ENCODE data around the gene NEK6.

NEK6 gene

GRCh38 chr9:124293718-124294506 is 36.2 kb downstream of the NEK6 start:
- H3K27ac ChIP-seq (ENCODE audit: low read length): no peak overlapping the region
- no peaks in the 10 kb centered on the region for H3K27me3 ChIP-seq (ENCODE audit: low read depth, low read length)
- peaks cover 0 to 3% of the 10 kb centered on the region in 2 donors for H3K36me3 ChIP-seq (ENCODE audit: control insufficient read depth in 1 of 2, insufficient read depth in 2 of 2, low read length in 2 of 2)
- H3K4me3 ChIP-seq (ENCODE audit: low read depth in 1 of 2, low read length in 2 of 2): no peak overlapping the region
- peaks cover 8 to 86% of the 10 kb centered on the region in 2 donors for H3K4me1 ChIP-seq (ENCODE audit: control insufficient read depth in 1 of 2, insufficient read depth in 2 of 2, low read length in 2 of 2)
- H3K9me3 ChIP-seq (ENCODE audit: control insufficient read depth in 1 of 2, low read length in 2 of 2): no peaks in the 10 kb centered on the region

DNA sequence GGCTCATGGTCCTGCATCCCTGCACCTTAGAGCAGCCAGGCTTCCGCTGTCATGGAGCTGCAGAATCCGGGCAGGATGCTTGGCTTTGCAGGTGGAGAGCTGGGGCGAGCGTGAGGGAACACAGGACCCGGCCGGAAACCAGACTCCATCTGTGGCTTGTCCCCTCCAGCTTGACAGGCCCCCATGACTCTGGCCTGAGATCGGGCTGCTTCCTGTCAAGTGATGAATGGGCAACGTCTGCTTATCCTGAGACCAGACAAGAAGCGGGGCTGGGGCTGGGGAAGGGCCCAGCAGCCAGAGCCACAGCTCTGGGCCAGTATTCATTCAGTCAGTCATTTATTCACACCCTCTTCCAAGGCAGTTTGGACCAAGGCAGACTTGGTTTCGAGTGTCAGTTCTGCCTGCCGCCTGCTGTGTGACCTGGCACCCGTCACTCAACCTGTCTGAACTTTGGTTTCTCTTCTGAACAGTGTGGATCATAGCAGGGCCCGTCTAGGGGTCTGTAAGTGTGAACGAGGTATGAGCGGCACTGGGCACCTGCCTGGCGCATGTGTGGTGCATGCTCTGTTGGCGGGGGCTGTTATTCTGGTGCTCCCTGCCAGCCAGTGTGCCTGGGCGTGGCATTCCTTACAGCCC is 37.5 kb downstream of the NEK6 start:
- no peak overlapping the region for H3K4me3 ChIP-seq (ENCODE audit: low read depth in 1 of 2, low read length in 2 of 2)
- H3K36me3 ChIP-seq (ENCODE audit: control insufficient read depth in 1 of 2, insufficient read depth in 2 of 2, low read length in 2 of 2): no peaks in the 10 kb centered on the region
- peaks cover 8 to 75% of the 10 kb centered on the region in 2 donors for H3K4me1 ChIP-seq (ENCODE audit: control insufficient read depth in 1 of 2, insufficient read depth in 2 of 2, low read length in 2 of 2)
- H3K27me3 ChIP-seq (ENCODE audit: low read depth, low read length): no peaks in the 10 kb centered on the region
- H3K27ac ChIP-seq (ENCODE audit: low read length): peak overlapping the region; percentile 31
- no peaks in the 10 kb centered on the region for H3K9me3 ChIP-seq (ENCODE audit: control insufficient read depth in 1 of 2, low read length in 2 of 2)

GRCh38 chr9:124296094-124296493 is 38.3 kb downstream of the NEK6 start:
- H3K27me3 ChIP-seq (ENCODE audit: low read depth, low read length): no peaks in the 10 kb centered on the region
- no peak overlapping the region for H3K4me3 ChIP-seq (ENCODE audit: low read depth in 1 of 2, low read length in 2 of 2)
- no peak overlapping the region for H3K27ac ChIP-seq (ENCODE audit: low read length)
- H3K4me1 ChIP-seq (ENCODE audit: control insufficient read depth in 1 of 2, insufficient read depth in 2 of 2, low read length in 2 of 2): peaks cover 8 to 67% of the 10 kb centered on the region in 2 donors
- no peaks in the 10 kb centered on the region for H3K36me3 ChIP-seq (ENCODE audit: control insufficient read depth in 1 of 2, insufficient read depth in 2 of 2, low read length in 2 of 2)
- no peaks in the 10 kb centered on the region for H3K9me3 ChIP-seq (ENCODE audit: control insufficient read depth in 1 of 2, low read length in 2 of 2)

- peak overlapping the region; percentile 36 for H3K27ac ChIP-seq (ENCODE audit: low read length)
- peaks cover 3 to 6% of the 10 kb centered on the region in 2 donors for H3K36me3 ChIP-seq (ENCODE audit: control insufficient read depth in 1 of 2, insufficient read depth in 2 of 2, low read length in 2 of 2)
- H3K4me3 ChIP-seq (ENCODE audit: low read depth in 1 of 2, low read length in 2 of 2): no peak overlapping the region
- H3K9me3 ChIP-seq (ENCODE audit: control insufficient read depth in 1 of 2, low read length in 2 of 2): no peaks in the 10 kb centered on the region
- H3K27me3 ChIP-seq (ENCODE audit: low read depth, low read length): no peaks in the 10 kb centered on the region
- H3K4me1 ChIP-seq (ENCODE audit: control insufficient read depth in 1 of 2, insufficient read depth in 2 of 2, low read length in 2 of 2): peaks cover 8 to 58% of the 10 kb centered on the region in 2 donors
Measured at GRCh38 chr9:124296796-124297550, 39.2 kb downstream of the NEK6 start.

DNA sequence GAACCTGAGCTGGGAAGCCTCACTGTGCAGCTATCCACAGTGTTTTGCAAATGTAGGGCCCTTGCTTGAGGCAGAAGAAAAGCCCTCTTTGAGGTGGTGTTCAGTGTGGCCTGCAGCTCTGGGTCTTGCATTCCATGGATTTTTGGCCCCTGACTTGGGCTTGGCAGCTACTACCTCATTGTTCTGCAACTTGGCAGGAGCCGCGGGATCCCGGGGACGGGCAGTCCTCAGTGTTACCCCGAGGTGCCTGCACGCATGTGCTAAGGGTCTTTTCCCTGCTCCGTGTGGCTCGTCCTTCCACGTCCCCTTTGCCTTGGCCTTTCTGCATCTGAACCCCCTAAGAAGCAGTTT is 39.8 kb downstream of the NEK6 start:
- H3K4me3 ChIP-seq (ENCODE audit: low read depth in 1 of 2, low read length in 2 of 2): no peak overlapping the region
- H3K9me3 ChIP-seq (ENCODE audit: control insufficient read depth in 1 of 2, low read length in 2 of 2): no peaks in the 10 kb centered on the region
- peaks cover 8 to 52% of the 10 kb centered on the region in 2 donors for H3K4me1 ChIP-seq (ENCODE audit: control insufficient read depth in 1 of 2, insufficient read depth in 2 of 2, low read length in 2 of 2)
- no peaks in the 10 kb centered on the region for H3K27me3 ChIP-seq (ENCODE audit: low read depth, low read length)
- H3K27ac ChIP-seq (ENCODE audit: low read length): peak overlapping the region; percentile 36
- peaks cover 8 to 11% of the 10 kb centered on the region in 2 donors for H3K36me3 ChIP-seq (ENCODE audit: control insufficient read depth in 1 of 2, insufficient read depth in 2 of 2, low read length in 2 of 2)

GRCh38 chr9:124297915-124298645 is 40.3 kb downstream of the NEK6 start:
- peaks cover 14 to 16% of the 10 kb centered on the region in 2 donors for H3K36me3 ChIP-seq (ENCODE audit: control insufficient read depth in 1 of 2, insufficient read depth in 2 of 2, low read length in 2 of 2)
- H3K9me3 ChIP-seq (ENCODE audit: control insufficient read depth in 1 of 2, low read length in 2 of 2): no peaks in the 10 kb centered on the region
- H3K27me3 ChIP-seq (ENCODE audit: low read depth, low read length): no peaks in the 10 kb centered on the region
- H3K4me1 ChIP-seq (ENCODE audit: control insufficient read depth in 1 of 2, insufficient read depth in 2 of 2, low read length in 2 of 2): peaks cover 8 to 47% of the 10 kb centered on the region in 2 donors
- H3K4me3 ChIP-seq (ENCODE audit: low read depth in 1 of 2, low read length in 2 of 2): no peak overlapping the region
- H3K27ac ChIP-seq (ENCODE audit: low read length): peak overlapping the region; percentile 36

DNA sequence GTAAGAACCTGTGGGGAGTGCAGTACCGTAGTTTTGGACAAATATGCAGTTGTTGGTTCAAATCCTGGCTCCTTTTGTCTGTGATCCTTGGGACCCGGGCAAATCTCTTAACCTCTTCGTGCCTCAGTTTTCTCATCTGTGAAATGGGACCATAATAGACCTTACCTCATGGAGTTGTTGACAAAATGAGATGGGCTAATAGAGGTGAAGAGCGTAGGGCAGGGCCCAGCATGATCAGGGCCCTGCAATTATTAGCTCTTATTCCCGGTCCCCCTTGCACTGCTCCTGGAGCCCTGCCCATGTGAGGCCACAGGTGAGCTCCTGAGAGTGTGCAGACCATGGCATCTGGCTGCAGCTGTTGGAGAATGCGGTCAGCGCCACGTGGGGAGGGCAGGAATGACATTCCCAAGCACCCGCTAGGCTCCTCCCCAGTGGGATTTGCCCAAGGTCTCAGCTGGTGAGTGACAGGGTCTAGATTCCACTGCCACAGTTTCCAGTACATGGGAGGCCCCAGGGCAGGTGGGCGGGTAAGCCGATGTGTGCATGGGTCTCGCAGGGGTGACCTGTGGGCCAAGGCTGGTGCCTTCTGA is 41.0 kb downstream of the NEK6 start:
- no peaks in the 10 kb centered on the region for H3K27me3 ChIP-seq (ENCODE audit: low read depth, low read length)
- peaks cover 6 to 40% of the 10 kb centered on the region in 2 donors for H3K4me1 ChIP-seq (ENCODE audit: control insufficient read depth in 1 of 2, insufficient read depth in 2 of 2, low read length in 2 of 2)
- H3K36me3 ChIP-seq (ENCODE audit: control insufficient read depth in 1 of 2, insufficient read depth in 2 of 2, low read length in 2 of 2): peaks cover 15 to 20% of the 10 kb centered on the region in 2 donors
- H3K4me3 ChIP-seq (ENCODE audit: low read depth in 1 of 2, low read length in 2 of 2): no peak overlapping the region
- no peak overlapping the region for H3K27ac ChIP-seq (ENCODE audit: low read length)
- no peaks in the 10 kb centered on the region for H3K9me3 ChIP-seq (ENCODE audit: control insufficient read depth in 1 of 2, low read length in 2 of 2)

- Histone ChIP-seq H3K27me3 (ENCODE audit: low read depth, low read length) (no peaks in the 10 kb centered on the region), H3K4me1 (ENCODE audit: control insufficient read depth in 1 of 2, insufficient read depth in 2 of 2, low read length in 2 of 2) (peaks cover 6 to 35% of the 10 kb centered on the region in 2 donors), H3K36me3 (ENCODE audit: control insufficient read depth in 1 of 2, insufficient read depth in 2 of 2, low read length in 2 of 2) (peaks cover 15 to 20% of the 10 kb centered on the region in 2 donors), H3K4me3 (ENCODE audit: low read depth in 1 of 2, low read length in 2 of 2) (no peak overlapping the region), H3K9me3 (ENCODE audit: control insufficient read depth in 1 of 2, low read length in 2 of 2) (no peaks in the 10 kb centered on the region), H3K27ac (ENCODE audit: low read length) (no peak overlapping the region)
Measured at GRCh38 chr9:124299515-124300090, 41.9 kb downstream of the NEK6 start.

DNA sequence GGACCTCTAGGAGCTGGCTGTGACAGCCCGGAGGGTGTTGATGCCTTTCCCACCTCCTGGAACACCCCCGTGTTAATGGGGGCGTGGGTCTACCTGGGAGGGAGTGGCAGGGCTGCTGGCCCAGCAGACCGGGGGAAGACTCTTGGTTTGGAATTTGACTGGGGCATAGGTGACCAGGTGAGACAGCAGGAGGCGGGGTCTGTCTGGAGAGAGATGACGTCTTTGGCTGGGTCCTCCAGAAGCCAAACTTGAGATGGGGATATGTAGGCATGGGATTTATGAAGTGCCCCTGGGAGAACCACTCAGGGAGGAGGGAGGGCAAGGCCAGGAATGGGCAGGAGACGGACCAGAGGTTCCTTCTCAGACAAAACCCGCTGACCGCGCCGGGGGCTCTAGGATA is 42.6 kb downstream of the NEK6 start:
- no peaks in the 10 kb centered on the region for H3K27me3 ChIP-seq (ENCODE audit: low read depth, low read length)
- no peak overlapping the region for H3K27ac ChIP-seq (ENCODE audit: low read length)
- H3K36me3 ChIP-seq (ENCODE audit: control insufficient read depth in 1 of 2, insufficient read depth in 2 of 2, low read length in 2 of 2): peaks cover 15 to 23% of the 10 kb centered on the region in 2 donors
- H3K9me3 ChIP-seq (ENCODE audit: control insufficient read depth in 1 of 2, low read length in 2 of 2): no peaks in the 10 kb centered on the region
- peaks cover 6 to 28% of the 10 kb centered on the region in 2 donors for H3K4me1 ChIP-seq (ENCODE audit: control insufficient read depth in 1 of 2, insufficient read depth in 2 of 2, low read length in 2 of 2)
- no peak overlapping the region for H3K4me3 ChIP-seq (ENCODE audit: low read depth in 1 of 2, low read length in 2 of 2)

DNA sequence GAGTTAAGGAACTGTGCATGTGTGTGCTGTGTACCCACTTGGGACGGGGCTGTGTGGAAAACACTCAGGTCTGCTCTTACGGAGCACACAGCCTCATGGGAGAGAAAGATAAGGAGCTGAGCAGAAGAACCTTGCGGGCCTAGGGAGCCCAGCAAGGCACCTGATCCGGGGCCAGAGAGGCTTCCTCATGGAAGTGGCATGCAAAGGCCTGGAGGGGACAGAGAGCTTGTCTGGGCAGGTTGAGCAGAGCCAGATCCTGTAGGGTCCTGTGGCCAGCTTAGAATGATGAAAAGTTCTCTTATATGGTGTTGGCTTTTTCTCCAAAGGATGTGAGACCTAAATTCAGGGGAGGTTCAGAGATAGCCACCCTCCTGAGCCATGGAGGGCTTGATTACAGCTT is 45.2 kb downstream of the NEK6 start:
- H3K27ac ChIP-seq (ENCODE audit: low read length): no peak overlapping the region
- no peaks in the 10 kb centered on the region for H3K27me3 ChIP-seq (ENCODE audit: low read depth, low read length)
- H3K9me3 ChIP-seq (ENCODE audit: control insufficient read depth in 1 of 2, low read length in 2 of 2): no peaks in the 10 kb centered on the region
- H3K36me3 ChIP-seq (ENCODE audit: control insufficient read depth in 1 of 2, insufficient read depth in 2 of 2, low read length in 2 of 2): peaks cover 23 to 25% of the 10 kb centered on the region in 2 donors
- no peak overlapping the region for H3K4me3 ChIP-seq (ENCODE audit: low read depth in 1 of 2, low read length in 2 of 2)
- peaks cover 0 to 4% of the 10 kb centered on the region in 2 donors for H3K4me1 ChIP-seq (ENCODE audit: control insufficient read depth in 1 of 2, insufficient read depth in 2 of 2, low read length in 2 of 2)
